ENCODE measurements around the gene PROZ. TPM values are rescaled to one million over a fixed set of nuclear protein-coding genes. Genes with fewer than 3 reads are reported as not detected.

The PROZ gene
- total RNA-seq, 4 donors from 2014 or later = not detected

- Histone ChIP-seq H3K4me1 (no peaks in the 10 kb centered on the region), H3K4me3 (no peak overlapping the region), H3K27ac (peak overlapping the region in 2 of 4 donors; percentile 33 to 38), H3K27me3 (no peaks in the 10 kb centered on the region), H3K9me3 (no peaks in the 10 kb centered on the region), H3K36me3 (peaks cover 8 to 99% (median 42%) of the 10 kb centered on the region in 3 donors)
- no peak for DNase-seq
- TF ChIP-seq, protein P1, sequence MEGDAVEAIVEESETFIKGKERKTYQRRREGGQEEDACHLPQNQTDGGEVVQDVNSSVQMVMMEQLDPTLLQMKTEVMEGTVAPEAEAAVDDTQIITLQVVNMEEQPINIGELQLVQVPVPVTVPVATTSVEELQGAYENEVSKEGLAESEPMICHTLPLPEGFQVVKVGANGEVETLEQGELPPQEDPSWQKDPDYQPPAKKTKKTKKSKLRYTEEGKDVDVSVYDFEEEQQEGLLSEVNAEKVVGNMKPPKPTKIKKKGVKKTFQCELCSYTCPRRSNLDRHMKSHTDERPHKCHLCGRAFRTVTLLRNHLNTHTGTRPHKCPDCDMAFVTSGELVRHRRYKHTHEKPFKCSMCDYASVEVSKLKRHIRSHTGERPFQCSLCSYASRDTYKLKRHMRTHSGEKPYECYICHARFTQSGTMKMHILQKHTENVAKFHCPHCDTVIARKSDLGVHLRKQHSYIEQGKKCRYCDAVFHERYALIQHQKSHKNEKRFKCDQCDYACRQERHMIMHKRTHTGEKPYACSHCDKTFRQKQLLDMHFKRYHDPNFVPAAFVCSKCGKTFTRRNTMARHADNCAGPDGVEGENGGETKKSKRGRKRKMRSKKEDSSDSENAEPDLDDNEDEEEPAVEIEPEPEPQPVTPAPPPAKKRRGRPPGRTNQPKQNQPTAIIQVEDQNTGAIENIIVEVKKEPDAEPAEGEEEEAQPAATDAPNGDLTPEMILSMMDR (IDR thresholded peaks at IDR 0.05) = no peak
- TF ChIP-seq POLR2A (IDR thresholded peaks at IDR 0.05) = no peak
- intact Hi-C loops (cut with DNase I) = no loop called here
- 70 to 72% methylated on average over 21 to 25 of the region's 25 CpGs for WGBS, 2 donors
These were observed 19.8 kb downstream of the PROZ start for GRCh38 chr13:113178070-113178895.

DNA sequence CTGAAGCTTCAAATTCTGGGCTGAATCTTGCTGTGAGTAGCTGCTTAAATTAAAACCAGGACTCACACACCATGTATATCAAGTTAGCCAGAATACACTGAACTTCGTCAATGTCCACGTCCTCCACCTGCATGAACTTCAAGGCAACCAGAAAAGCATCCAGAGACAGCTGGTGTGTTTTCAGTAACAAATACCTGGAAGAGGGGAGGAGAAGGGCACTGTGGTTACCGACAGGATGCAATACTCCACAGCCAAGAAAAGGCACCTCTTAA, 20.4 kb downstream of the PROZ start:
- Histone ChIP-seq H3K4me1 (no peaks in the 10 kb centered on the region), H3K27ac (peak overlapping the region in 1 of 4 donors; percentile 33), H3K27me3 (no peaks in the 10 kb centered on the region), H3K9me3 (no peaks in the 10 kb centered on the region), H3K36me3 (peaks cover 8 to 99% (median 48%) of the 10 kb centered on the region in 3 donors), H3K4me3 (no peak overlapping the region)
- intact Hi-C loops (cut with DNase I) = no loop called here
- 54 to 77% methylated on average over 3 of the region's 3 CpGs for WGBS, 2 donors
- TF ChIP-seq POLR2A (IDR thresholded peaks at IDR 0.05) = no peak
- no peak for DNase-seq

- Histone ChIP-seq H3K27ac (no peak overlapping the region), H3K4me3 (no peak overlapping the region), H3K9me3 (no peaks in the 10 kb centered on the region), H3K4me1 (no peaks in the 10 kb centered on the region), H3K36me3 (peaks cover 8 to 100% (median 50%) of the 10 kb centered on the region in 3 donors), H3K27me3 (no peaks in the 10 kb centered on the region)
- WGBS, 2 donors = 91 to 92% methylated on average over 16 to 23 of the region's 28 CpGs
- intact Hi-C loops (cut with DNase I) = no loop called here
- no peak for DNase-seq
- TF ChIP-seq, protein P1 (IDR thresholded peaks at IDR 0.05) = no peak
- no peak for TF ChIP-seq POLR2A (IDR thresholded peaks at IDR 0.05)
These were observed 21.2 kb downstream of the PROZ start for GRCh38 chr13:113179374-113180230.

DNA sequence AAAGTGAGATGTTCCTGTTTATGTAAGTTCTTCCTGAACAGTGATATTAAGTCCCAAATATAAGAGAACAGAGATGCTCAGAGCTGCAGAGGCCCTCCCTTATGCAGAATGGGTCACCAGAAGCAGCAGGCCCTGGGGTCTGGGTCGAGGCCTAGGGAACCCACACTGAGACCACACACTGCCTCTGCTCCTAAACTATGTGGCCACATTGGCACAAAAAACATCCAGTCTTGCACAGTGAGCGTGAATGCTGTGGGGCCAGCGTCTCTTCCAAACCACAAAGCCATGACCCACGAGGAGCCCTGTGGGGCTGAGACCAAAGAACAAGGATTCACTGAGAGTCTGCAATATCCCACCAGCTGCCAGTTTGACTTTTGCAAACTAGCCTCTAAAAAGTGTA, 23.6 kb downstream of the PROZ start:
- Histone ChIP-seq H3K36me3 (peaks cover 8 to 87% (median 42%) of the 10 kb centered on the region in 3 donors), H3K27me3 (no peaks in the 10 kb centered on the region), H3K9me3 (no peaks in the 10 kb centered on the region), H3K27ac (no peak overlapping the region), H3K4me3 (no peak overlapping the region), H3K4me1 (peaks cover 0 to 7% (median 0%) of the 10 kb centered on the region in 3 donors)
- WGBS, 2 donors = 81 to 83% methylated on average over 4 of the region's 4 CpGs
- DNase-seq = no peak
- intact Hi-C loops (cut with DNase I) = no loop called here
- no peak for TF ChIP-seq POLR2A (IDR thresholded peaks at IDR 0.05)
- TF ChIP-seq, protein P1 (IDR thresholded peaks at IDR 0.05) = no peak

- H3K4me1 ChIP-seq = peaks cover 0 to 16% (median 0%) of the 10 kb centered on the region in 3 donors
- DNase-seq = no peak
- intact Hi-C loops (cut with DNase I) = no loop called here
- H3K36me3 ChIP-seq = peaks cover 8 to 82% (median 30%) of the 10 kb centered on the region in 3 donors
- no peak for TF ChIP-seq POLR2A (IDR thresholded peaks at IDR 0.05)
- H3K9me3 ChIP-seq = no peaks in the 10 kb centered on the region
- H3K4me3 ChIP-seq = no peak overlapping the region
- WGBS, 2 donors = 85 to 90% methylated on average over 14 of the region's 14 CpGs
- H3K27ac ChIP-seq = no peak overlapping the region
- H3K27me3 ChIP-seq = no peaks in the 10 kb centered on the region
These were observed 25.1 kb downstream of the PROZ start for GRCh38 chr13:113183450-113184129.
